C4-2B (cell line): ENCODE results near the gene KAT2B.

ENCODE experiments used
- H3K27ac ChIP-seq: fragments of 450-650 bp; 2 replicates; pipeline ENCODE4 v1.5.1; 2017
- CTCF ChIP-seq: fragments of 450-650 bp; conservative IDR thresholded peaks from 2 replicates; pipeline ENCODE4 v1.5.1; 2017; ENCODE audit warnings: mild to moderate bottlenecking
- ZFX ChIP-seq: fragments of 450-650 bp; IDR thresholded peaks from 2 replicates; pipeline ENCODE4 v1.6.1; 2017

Gene KAT2B

GRCh38 chr3:20101041-20101440, 60.8 kb downstream of the KAT2B start:
- H3K27ac ChIP-seq = no peak overlapping the region

GRCh38 chr3:20103731-20104130, 63.5 kb downstream of the KAT2B start:
- no peak overlapping the region for H3K27ac ChIP-seq
- no peak for TF ChIP-seq ZFX
- no peak for TF ChIP-seq CTCF

More at GRCh38 chr3:20101041-20101440, 60.8 kb downstream of the KAT2B start:
- no peak for TF ChIP-seq CTCF
- no peak for TF ChIP-seq ZFX

GRCh38 chr3:20104167-20104661, 64.0 kb downstream of the KAT2B start:
- no peak overlapping the region for H3K27ac ChIP-seq
- TF ChIP-seq ZFX (no peak), CTCF (no peak)

- no peak overlapping the region for H3K27ac ChIP-seq
- TF ChIP-seq ZFX (no peak), CTCF (no peak)
Measured at GRCh38 chr3:20105513-20106280, 65.5 kb downstream of the KAT2B start.

- H3K27ac ChIP-seq = no peak overlapping the region
- TF ChIP-seq ZFX = no peak
- no peak for TF ChIP-seq CTCF
Measured at GRCh38 chr3:20107722-20108121, 67.5 kb downstream of the KAT2B start.

GRCh38 chr3:20108869-20109268, 68.6 kb downstream of the KAT2B start:
- TF ChIP-seq CTCF (no peak), ZFX (no peak)
- no peak overlapping the region for H3K27ac ChIP-seq

- TF ChIP-seq ZFX (no peak), CTCF (no peak)
- no peak overlapping the region for H3K27ac ChIP-seq
Measured at GRCh38 chr3:20110826-20111225, 70.6 kb downstream of the KAT2B start.
